Loucy (cell line): ENCODE measurements around the gene IL37.

ENCODE experiments used
- H2AFZ ChIP-seq: fragments of 200-600 bp; sonication (generic); 2 replicates; pipeline ENCODE4 v1.6.0; 2016; ENCODE audit warnings: antibody characterized with exemption, mild to moderate bottlenecking, low read length, moderate library complexity
- H3F3A ChIP-seq: fragments of 200-600 bp; 2 replicates; pipeline ENCODE4 v1.6.0; 2016; ENCODE audit warnings: antibody characterized with exemption, low read depth, mild to moderate bottlenecking
- H3K27me3 ChIP-seq: fragments of 200-600 bp; sonication (generic); 2 replicates; pipeline ENCODE4 v1.6.1; 2014; ENCODE audit warnings: low read length, mild to moderate bottlenecking; ENCODE audit not compliant: insufficient read depth, poor library complexity, severe bottlenecking
- H3K36me3 ChIP-seq: fragments of 200-600 bp; sonication (generic); 2 replicates; pipeline ENCODE4 v1.6.1; 2016; ENCODE audit warnings: low read length; ENCODE audit not compliant: insufficient read depth
- H3K4me1 ChIP-seq: fragments of 200-600 bp; sonication (generic); 2 replicates; pipeline ENCODE4 v1.5.1; 2014; ENCODE audit warnings: low read length, mild to moderate bottlenecking; ENCODE audit not compliant: insufficient read depth, poor library complexity, severe bottlenecking
- H3K4me2 ChIP-seq: fragments of 200-600 bp; sonication (generic); 2 replicates; pipeline ENCODE4 v1.6.0; 2014; ENCODE audit warnings: antibody characterized with exemption, low read length, low read depth, mild to moderate bottlenecking; ENCODE audit not compliant: poor library complexity, severe bottlenecking
- H3K4me3 ChIP-seq: fragments of 200-600 bp; sonication (generic); 2 replicates; pipeline ENCODE4 v1.5.1; 2014; ENCODE audit warnings: low read length, mild to moderate bottlenecking, mixed read lengths; ENCODE audit not compliant: poor library complexity, severe bottlenecking
- H3K79me2 ChIP-seq: fragments of 200-600 bp; sonication (generic); 2 replicates; pipeline ENCODE4 v1.6.1; 2014; ENCODE audit warnings: low read length; ENCODE audit not compliant: insufficient read depth
- H3K9ac ChIP-seq: fragments of 200-600 bp; sonication (generic); 2 replicates; pipeline ENCODE4 v1.6.0; 2014; ENCODE audit warnings: mild to moderate bottlenecking, low read depth, low read length, moderate library complexity; ENCODE audit not compliant: poor library complexity, severe bottlenecking
- H3K9me2 ChIP-seq: fragments of 200-600 bp; sonication (generic); replicated peaks from 2 replicates; pipeline ENCODE4 v1.6.1; 2016; ENCODE audit warnings: low read depth, low read length, mixed read lengths
- H3K9me3 ChIP-seq: fragments of 200-600 bp; sonication (generic); 2 replicates; pipeline ENCODE4 v1.6.1; 2014; ENCODE audit warnings: mild to moderate bottlenecking, antibody characterized with exemption, low read length, low read depth; ENCODE audit not compliant: insufficient read depth
- H4K20me1 ChIP-seq: fragments of 200-600 bp; sonication (generic); 2 replicates; pipeline ENCODE4 v1.6.0; 2014; ENCODE audit warnings: antibody characterized with exemption, low read length, mild to moderate bottlenecking; ENCODE audit not compliant: insufficient read depth, poor library complexity, severe bottlenecking
- CTCF ChIP-seq: fragments of 200-600 bp; sonication (generic); conservative IDR thresholded peaks from 2 replicates; pipeline ENCODE4 v1.5.1; 2014; ENCODE audit warnings: mild to moderate bottlenecking, antibody characterized with exemption, low read length
- EZH2phosphoT487 ChIP-seq: fragments of 200-600 bp; IDR thresholded peaks from 2 replicates; pipeline ENCODE4 v1.6.1; 2018; ENCODE audit warnings: antibody characterized with exemption, mild to moderate bottlenecking, moderate library complexity, borderline replicate concordance

Gene IL37

GRCh38 chr2:112942654-112943002 is 31.7 kb downstream of the IL37 start:
- no peak for TF ChIP-seq EZH2phosphoT487
- no peak for TF ChIP-seq CTCF
- H3F3A ChIP-seq, result no peaks in the 10 kb centered on the region
- no peak overlapping the region for H2AFZ ChIP-seq
- no peaks in the 10 kb centered on the region for H3K4me1 ChIP-seq
- H3K9ac ChIP-seq, result no peak overlapping the region
- H3K36me3 ChIP-seq, result no peaks in the 10 kb centered on the region
- no peaks in the 10 kb centered on the region for H3K79me2 ChIP-seq
- H3K4me2 ChIP-seq, result no peak overlapping the region
- H3K4me3 ChIP-seq, result no peak overlapping the region
- no peaks in the 10 kb centered on the region for H3K9me2 ChIP-seq
- peaks cover 8% of the 10 kb centered on the region for H3K9me3 ChIP-seq
- no peaks in the 10 kb centered on the region for H3K27me3 ChIP-seq
- H4K20me1 ChIP-seq, result no peaks in the 10 kb centered on the region

GRCh38 chr2:112944971-112945370 is 34.0 kb downstream of the IL37 start:
- peaks cover 8% of the 10 kb centered on the region for H3K9me3 ChIP-seq
- H3K9me2 ChIP-seq, result no peaks in the 10 kb centered on the region
- H3K36me3 ChIP-seq, result no peaks in the 10 kb centered on the region
- no peaks in the 10 kb centered on the region for H4K20me1 ChIP-seq
- H3K4me2 ChIP-seq, result no peak overlapping the region
- no peaks in the 10 kb centered on the region for H3F3A ChIP-seq
- no peak overlapping the region for H3K9ac ChIP-seq
- no peak overlapping the region for H3K4me3 ChIP-seq
- H3K79me2 ChIP-seq, result no peaks in the 10 kb centered on the region
- peaks cover 5% of the 10 kb centered on the region for H3K27me3 ChIP-seq
- no peaks in the 10 kb centered on the region for H3K4me1 ChIP-seq
- TF ChIP-seq EZH2phosphoT487, result no peak
- no peak for TF ChIP-seq CTCF
- no peak overlapping the region for H2AFZ ChIP-seq

- peaks cover 8% of the 10 kb centered on the region for H3K9me3 ChIP-seq
- H4K20me1 ChIP-seq, result no peaks in the 10 kb centered on the region
- H3F3A ChIP-seq, result no peaks in the 10 kb centered on the region
- H3K9me2 ChIP-seq, result no peaks in the 10 kb centered on the region
- no peak for TF ChIP-seq CTCF
- TF ChIP-seq EZH2phosphoT487, result no peak
- H3K9ac ChIP-seq, result no peak overlapping the region
- H3K4me1 ChIP-seq, result no peaks in the 10 kb centered on the region
- H3K4me3 ChIP-seq, result no peak overlapping the region
- H3K79me2 ChIP-seq, result no peaks in the 10 kb centered on the region
- peaks cover 5% of the 10 kb centered on the region for H3K27me3 ChIP-seq
- no peak overlapping the region for H2AFZ ChIP-seq
- no peaks in the 10 kb centered on the region for H3K36me3 ChIP-seq
- no peak overlapping the region for H3K4me2 ChIP-seq
Observed at GRCh38 chr2:112946086-112946485, 35.1 kb downstream of the IL37 start.
